GM12872 (cell line): Measurements from ENCODE around the gene CCL4L2.
A peak's percentile ranks its signal among the peaks of the same experiment; 100 is the strongest.
"Not testable (repeated sequence)": the region's sequence is repeated elsewhere in the genome, so short reads cannot be mapped to it uniquely, and the experiment has no call there.

ENCODE experiments used
- CTCF ChIP-seq: IDR thresholded peaks from 3 replicates; pipeline ENCODE4 v1.5.1; 2011; ENCODE audit warnings: low read depth, mild to moderate bottlenecking, low read length, moderate library complexity; ENCODE audit not compliant: insufficient read depth

The CCL4L2 gene

GRCh38 chr17:36210439-36211211 is at the start of gene CCL4L2:
Gene CCL4L2, plus strand, starts transcription at chr17:36211063.
- 0 out of 3 replicates have a peak, but pooled peaks have one; percentile 3 for TF ChIP-seq CTCF

GRCh38 chr17:36176536-36176935 is 34.3 kb upstream of the CCL4L2 start, which contains the start of gene TBC1D3B:
Gene TBC1D3B, minus strand, starts transcription at chr17:36176636. Its CDS starts 1,586 bp downstream, at chr17:36175050.
- not testable (repeated sequence) for TF ChIP-seq CTCF

- TF ChIP-seq CTCF, result no peak
Measured at GRCh38 chr17:36182176-36183000, 28.5 kb upstream of the CCL4L2 start.

GRCh38 chr17:36183001-36183971 is 27.6 kb upstream of the CCL4L2 start:
- TF ChIP-seq CTCF, result no peak

GRCh38 chr17:36184023-36184765 is 26.7 kb upstream of the CCL4L2 start:
- no peak for TF ChIP-seq CTCF

GRCh38 chr17:36185416-36185815 is 25.4 kb upstream of the CCL4L2 start:
- no peak for TF ChIP-seq CTCF
